IMR-90 (cell line): ENCODE results near the gene CGN. TPM values are rescaled to one million over a fixed set of nuclear protein-coding genes. Genes with fewer than 3 reads are reported as not detected.

Source experiments
- ATAC-seq: fragments of 200-7000 bp; cut with Tn5 transposase; 2 replicates; pipeline ENCODE4 v1.9.1; 2020; ENCODE audit warnings: low read depth, mild to moderate bottlenecking, moderate library complexity
- BruUV-seq: library from RNA; stranded (reverse); fragments of 400-500 nt; replicated peaks from 2 replicates; lab custom pipeline; 2021; lab: Mats Ljungman, UMichigan
- CTCF ChIA-PET: fragments of 300-600 bp; formaldehyde crosslinking; extraction: SDS; loops from one replicate; lab custom pipeline; 2021; ENCODE audit warnings: antibody characterized with exemption; lab: Yijun Ruan, JAX
- POLR2A ChIA-PET: fragments of 300-600 bp; sonication (Branson Sonifier 250); formaldehyde crosslinking; loops from one replicate; lab custom pipeline; 2022; ENCODE audit warnings: antibody characterized with exemption; ENCODE audit not compliant: unreplicated experiment; lab: Charles Lee
- DNase-seq: peaks from one replicate; pipeline ENCODE4 v3.0.0; 2013
- H2AFZ ChIP-seq: replicated peaks from 2 replicates; pipeline ENCODE3; 2013; ENCODE audit warnings: low read length, mild to moderate bottlenecking; ENCODE audit not compliant: poor library complexity
- H2AK5ac ChIP-seq: 2 replicates; pipeline ENCODE4 v1.6.1; 2013; ENCODE audit warnings: low read depth, low read length, inconsistent platforms
- H2AK9ac ChIP-seq: replicated peaks from 2 replicates; pipeline ENCODE3; 2013; ENCODE audit warnings: mild to moderate bottlenecking, low read depth, low read length, moderate library complexity; ENCODE audit not compliant: poor library complexity
- H2BK120ac ChIP-seq: 2 replicates; pipeline ENCODE4 v1.6.1; 2013; ENCODE audit warnings: low read depth, low read length, inconsistent platforms
- H2BK15ac ChIP-seq: 3 replicates; pipeline ENCODE4 v1.6.1; 2013; ENCODE audit warnings: low read depth, low read length, inconsistent platforms
- H2BK20ac ChIP-seq: 2 replicates; pipeline ENCODE4 v1.6.1; 2013; ENCODE audit warnings: low read depth, mild to moderate bottlenecking, inconsistent platforms, low read length, moderate library complexity
- H2BK5ac ChIP-seq: 2 replicates; pipeline ENCODE4 v1.6.1; 2013; ENCODE audit warnings: mild to moderate bottlenecking, low read depth, low read length, inconsistent platforms; ENCODE audit not compliant: poor library complexity, severe bottlenecking
- H3K14ac ChIP-seq: replicated peaks from 2 replicates; pipeline ENCODE4 v1.6.1; 2013; ENCODE audit warnings: low read depth, low read length, inconsistent platforms
- H3K18ac ChIP-seq: 2 replicates; pipeline ENCODE4 v1.6.1; 2013; ENCODE audit warnings: low read depth, low read length, control low read depth
- H3K23ac ChIP-seq: 2 replicates; pipeline ENCODE4 v1.6.1; 2013; ENCODE audit warnings: low read depth, low read length, inconsistent platforms
- H3K27ac ChIP-seq: 2 replicates; pipeline ENCODE4 v1.5.1; 2013; ENCODE audit warnings: mild to moderate bottlenecking, control low read depth, low read length; ENCODE audit not compliant: insufficient read depth
- H3K27me3 ChIP-seq: 2 replicates; pipeline ENCODE4 v1.6.1; 2013; ENCODE audit warnings: low read length; ENCODE audit not compliant: control insufficient read depth, insufficient read depth
- H3K36me3 ChIP-seq: 2 replicates; pipeline ENCODE4 v1.6.1; 2013; ENCODE audit warnings: low read length, mixed read lengths; ENCODE audit not compliant: control insufficient read depth, insufficient read depth
- H3K4ac ChIP-seq: 2 replicates; pipeline ENCODE4 v1.6.1; 2013; ENCODE audit warnings: low read depth, low read length, inconsistent platforms
- H3K4me1 ChIP-seq: 2 replicates; pipeline ENCODE4 v1.6.1; 2013; ENCODE audit warnings: low read length, mixed read lengths; ENCODE audit not compliant: control insufficient read depth, insufficient read depth
- H3K4me2 ChIP-seq: 2 replicates; pipeline ENCODE4 v1.6.1; 2013; ENCODE audit warnings: low read depth, mild to moderate bottlenecking, control low read depth, low read length, moderate library complexity
- H3K4me3 ChIP-seq: 2 replicates; pipeline ENCODE4 v1.5.1; 2013; ENCODE audit warnings: low read depth, mild to moderate bottlenecking, control low read depth, low read length, moderate library complexity; ENCODE audit not compliant: insufficient read depth
- H3K56ac ChIP-seq: 2 replicates; pipeline ENCODE4 v1.6.1; 2013; ENCODE audit warnings: low read length, inconsistent platforms; ENCODE audit not compliant: insufficient read depth; ENCODE audit errors: extremely low read depth
- H3K79me1 ChIP-seq, 2 experiments: 2 replicates each; pipeline ENCODE4 v1.6.1; 2013; ENCODE audit warnings: low read length in 2 of 2, inconsistent platforms in 1 of 2, low read depth in 1 of 2
- H3K9ac ChIP-seq: 2 replicates; pipeline ENCODE4 v1.6.1; 2013; ENCODE audit warnings: low read depth, low read length, control low read depth
- H3K9me1 ChIP-seq: 2 replicates; pipeline ENCODE4 v1.6.1; 2013; ENCODE audit warnings: low read length, inconsistent platforms; ENCODE audit not compliant: insufficient read depth
- H3K9me3 ChIP-seq: 2 replicates; pipeline ENCODE4 v1.6.1; 2013; ENCODE audit warnings: low read length; ENCODE audit not compliant: control insufficient read depth, insufficient read depth
- H4K20me1 ChIP-seq: 2 replicates; pipeline ENCODE4 v1.6.1; 2013; ENCODE audit warnings: low read length, inconsistent platforms; ENCODE audit not compliant: insufficient read depth
- H4K5ac ChIP-seq: 2 replicates; pipeline ENCODE4 v1.6.1; 2013; ENCODE audit warnings: mild to moderate bottlenecking, low read depth, low read length, control low read depth
- H4K8ac ChIP-seq, 2 experiments: 2 replicates each; pipeline ENCODE4 v1.6.1; 2013; ENCODE audit warnings: low read depth in 2 of 2, low read length in 2 of 2, control low read depth in 1 of 2, inconsistent platforms in 1 of 2
- H4K91ac ChIP-seq: 2 replicates; pipeline ENCODE4 v1.6.1; 2013; ENCODE audit warnings: low read depth, low read length, inconsistent platforms; ENCODE audit not compliant: insufficient read depth
- MAFK ChIP-seq: IDR thresholded peaks from 2 replicates; pipeline ENCODE4 v1.6.1; 2012; ENCODE audit warnings: low read depth, low read length, improper control_type of control experiment
- WGBS, 2 experiments: methylation state at CpG; one replicate each; pipeline versions ENCODE4 v1.1.5 to v1.1.7; 2013; ENCODE audit warnings: missing lambda C conversion rate in 2 of 2; ENCODE audit not compliant: insufficient read length in 1 of 2; ENCODE audit errors: extremely low coverage in 2 of 2; 5-methylcytosine and 5-hydroxymethylcytosine counted together
- dilution Hi-C: fragments of 300-500 bp; cut with HindIII; formaldehyde crosslinking; loops from one replicate; pipeline ENCODE4 v1.14.3; 2018; ENCODE audit warnings: low sequenced_read_pairs; ENCODE audit not compliant: unreplicated experiment
- in situ Hi-C: fragments of 300-500 bp; cut with MboI; formaldehyde crosslinking; loops from 3 replicates; pipeline ENCODE4 v1.14.3; 2019; ENCODE audit warnings: low sequenced_read_pairs, inconsistent platforms, mixed read lengths
- intact Hi-C: fragments of 100-400 bp; cut with micrococcal nuclease; formaldehyde crosslinking; loops from 2 replicates; pipeline ENCODE4 v1.10.0; 2022
- polyA plus RNA-seq, 3 experiments: library from polyadenylated mRNA; depleted of rRNA; stranded (reverse); fragments of >200 nt; gene quantifications; 2 replicates each; pipeline ENCODE4 v1.2.3, GENCODE V29; 2012; ENCODE audit warnings: low replicate concordance in 1 of 3
- total RNA-seq: library from RNA; depleted of rRNA; stranded (reverse); fragments of >200 nt; gene quantifications from 2 replicates; pipeline ENCODE4 v1.2.3, GENCODE V29; 2012

CGN gene
- total and polyA plus RNA-seq, 2 of the 4 experiments (the other 2 are of a cell fraction): 0.34 to 0.36 TPM

- DNase-seq (no peak), ATAC-seq (no peak)
- no peak for TF ChIP-seq MAFK
- peak overlapping the region; percentile 16 for H2AK9ac ChIP-seq
- H3K23ac ChIP-seq: no peak overlapping the region
- no peaks in the 10 kb centered on the region for H3K79me1 ChIP-seq
- no peak overlapping the region for H4K5ac ChIP-seq
- 68% methylated on average over 3 of the region's 6 CpGs; no CpG with 5 or more reads in 1 of the 2 experiments for WGBS, 2 experiments
- no peak overlapping the region for H4K91ac ChIP-seq
- peaks cover 21% of the 10 kb centered on the region for H3K36me3 ChIP-seq
- no peak overlapping the region for H2BK5ac ChIP-seq
- CTCF ChIA-PET: no interaction called here
- no peak overlapping the region for H3K18ac ChIP-seq
- no peak overlapping the region for H3K27ac ChIP-seq
- no peak overlapping the region for H3K9ac ChIP-seq
- no peaks in the 10 kb centered on the region; the same call in 1 of the 2 replicates for H3K9me1 ChIP-seq
- H2AFZ ChIP-seq: no peak overlapping the region
- H3K14ac ChIP-seq: no peak overlapping the region
- in situ Hi-C loops: no loop called here
- no peak overlapping the region for H4K8ac ChIP-seq
- H3K4me3 ChIP-seq: no peak overlapping the region
- no peak overlapping the region for H2AK5ac ChIP-seq
- H2BK20ac ChIP-seq: no peak overlapping the region
- H2BK15ac ChIP-seq: no peak overlapping the region
- BruUV-seq: no TSS peak
- H2BK120ac ChIP-seq: no peak overlapping the region
- dilution Hi-C loops: no loop called here
- H3K27me3 ChIP-seq: no peaks in the 10 kb centered on the region
- H3K56ac ChIP-seq: no peak overlapping the region
- H3K4me1 ChIP-seq: peaks cover 4% of the 10 kb centered on the region
- POLR2A ChIA-PET: no interaction called here
- no peak overlapping the region for H3K4me2 ChIP-seq
- intact Hi-C loops: no loop called here
- H3K9me3 ChIP-seq: no peaks in the 10 kb centered on the region
- H4K20me1 ChIP-seq: no peaks in the 10 kb centered on the region
- H3K4ac ChIP-seq: no peak overlapping the region
Measured at GRCh38 chr1:151584278-151584677, 73.1 kb downstream of the CGN start.
